Lung (tissue), 12 donors: Measurements from ENCODE around the gene ANTXR2. TPM values are rescaled to one million over a fixed set of nuclear protein-coding genes. Genes with fewer than 3 reads are reported as not detected.

ENCODE experiments used
- ATAC-seq: fragments of 200-7000 bp; cut with Tn5 transposase; one replicate; pipeline ENCODE4 v1.9.1; 2020; ENCODE audit warnings: moderate number of reproducible peaks; ENCODE audit not compliant: insufficient read depth, low FRiP score
- DNase-seq, 3 donors: peaks; one replicate each; pipeline ENCODE4 v3.0.0-alpha.2; 2013 to 2017
- H3K27ac ChIP-seq, 2 donors: one replicate each; pipeline ENCODE4 v1.5.1; 2013; ENCODE audit warnings: mild to moderate bottlenecking in 2 of 2, moderate library complexity in 2 of 2, control low read depth in 1 of 2, inconsistent platforms in 1 of 2, low read depth in 1 of 2, low read length in 1 of 2
- H3K27me3 ChIP-seq, 3 donors: one replicate each; pipeline ENCODE4 v1.5.1; 2013; ENCODE audit warnings: low read length in 2 of 3; ENCODE audit not compliant: control insufficient read depth in 3 of 3, insufficient read depth in 3 of 3
- H3K36me3 ChIP-seq, 4 donors: one replicate each; pipeline ENCODE4 v1.5.1; 2013; ENCODE audit warnings: low read length in 4 of 4, mild to moderate bottlenecking in 1 of 4, moderate library complexity in 1 of 4; ENCODE audit not compliant: control insufficient read depth in 4 of 4, insufficient read depth in 4 of 4
- H3K4me1 ChIP-seq, 5 donors: one replicate each; pipeline ENCODE4 v1.5.1; 2013; ENCODE audit warnings: low read length in 5 of 5, mild to moderate bottlenecking in 2 of 5, moderate library complexity in 1 of 5; ENCODE audit not compliant: control insufficient read depth in 5 of 5, insufficient read depth in 5 of 5
- H3K4me3 ChIP-seq: one replicate; pipeline ENCODE4 v1.5.1; 2013; ENCODE audit warnings: mild to moderate bottlenecking, control low read depth, moderate library complexity
- H3K9ac ChIP-seq, 2 donors: one replicate each; pipeline ENCODE4 v1.5.1; 2013; ENCODE audit warnings: low read length in 2 of 2, control low read depth in 1 of 2; ENCODE audit not compliant: insufficient read depth in 1 of 2
- H3K9me3 ChIP-seq, 4 donors: one replicate each; pipeline ENCODE4 v1.5.1; 2013; ENCODE audit warnings: low read length in 3 of 4, mild to moderate bottlenecking in 1 of 4, moderate library complexity in 1 of 4; ENCODE audit not compliant: control insufficient read depth in 4 of 4, insufficient read depth in 3 of 4
- CTCF ChIP-seq: IDR thresholded peaks from 2 replicates; pipeline ENCODE4 v1.5.1; 2012; ENCODE audit warnings: mild to moderate bottlenecking; ENCODE audit errors: control extremely low read depth, extremely low read depth
- WGBS, 2 donors: extraction: QIAGEN DNeasy Blood & Tissue Kit; methylation state at CpG; one replicate each; pipeline ENCODE4 v1.1.7; 2013; 5-methylcytosine and 5-hydroxymethylcytosine counted together
- polyA plus RNA-seq, 2 donors: library from polyadenylated mRNA; stranded (reverse); fragments of 200-250 nt; gene quantifications; one replicate each; pipeline ENCODE4 v1.2.1, GENCODE V29; 2013
- total RNA-seq, 2 donors: library from RNA; depleted of rRNA in 1 of 2; stranded (reverse); fragments of >200 nt in 1 of 2; gene quantifications; one replicate each; pipeline ENCODE4 v1.2.1, GENCODE V29; 2014 to 2021
- donor health status: control.
- donor health status: control.
- donor health status: Bipolar disorder and iron deficiency.
- donor health status: healthy.
- donor health status: DM: yes; HTN: yes; CAD: no.

ANTXR2 gene
- total and polyA plus RNA-seq, 4 donors, result 4.8 to 47.2 (median 28.6) TPM

GRCh38 chr4:79958466-79959264, 114.4 kb downstream of the ANTXR2 start:
- no peak for TF ChIP-seq CTCF
- Histone ChIP-seq H3K27me3 (no peaks in the 10 kb centered on the region), H3K9ac (no peak overlapping the region), H3K27ac (no peak overlapping the region), H3K4me3 (no peak overlapping the region), H3K9me3 (no peaks in the 10 kb centered on the region), H3K4me1 (no peaks in the 10 kb centered on the region), H3K36me3 (no peaks in the 10 kb centered on the region)
- ATAC-seq (no peak), DNase-seq (no peak)
- 50 to 67% methylated on average over 5 of the region's 5 CpGs for WGBS, 2 donors

GRCh38 chr4:79949178-79949577, 123.9 kb downstream of the ANTXR2 start:
- Histone ChIP-seq H3K36me3 (peaks cover 0 to 2% (median 0%) of the 10 kb centered on the region in 4 donors), H3K4me1 (no peaks in the 10 kb centered on the region), H3K9me3 (no peaks in the 10 kb centered on the region), H3K27me3 (no peaks in the 10 kb centered on the region), H3K4me3 (no peak overlapping the region), H3K9ac (no peak overlapping the region), H3K27ac (no peak overlapping the region)
- no peak for TF ChIP-seq CTCF
- 94 to 98% methylated on average over 2 of the region's 2 CpGs for WGBS, 2 donors
- DNase-seq (no peak), ATAC-seq (no peak)

- no peaks in the 10 kb centered on the region for H3K27me3 ChIP-seq
- H3K27ac ChIP-seq, result no peak overlapping the region
- H3K4me1 ChIP-seq, result no peaks in the 10 kb centered on the region
- no peak for ATAC-seq
- H3K4me3 ChIP-seq, result no peak overlapping the region
- no peak for DNase-seq
- TF ChIP-seq CTCF, result no peak
- H3K9me3 ChIP-seq, result no peaks in the 10 kb centered on the region
- H3K9ac ChIP-seq, result no peak overlapping the region
- peaks cover 0 to 2% (median 0%) of the 10 kb centered on the region in 4 donors for H3K36me3 ChIP-seq
These were observed 124.3 kb downstream of the ANTXR2 start for GRCh38 chr4:79948739-79949138.
